PC-3 (cell line): Measurements from ENCODE around the gene ABTB2. TPM values are rescaled to one million over a fixed set of nuclear protein-coding genes. Genes with fewer than 3 reads are reported as not detected.
"Not testable (repeated sequence)": the region's sequence is repeated elsewhere in the genome, so short reads cannot be mapped to it uniquely, and the experiment has no call there.

Experiments
- ATAC-seq: fragments of 200-7000 bp; cut with Tn5 transposase; 2 replicates; pipeline ENCODE4 v1.9.1; 2020; ENCODE audit warnings: mild to moderate bottlenecking, moderate library complexity
- BruUV-seq: library from RNA; stranded (reverse); fragments of 400-500 nt; replicated peaks from 2 replicates; lab custom pipeline; 2021; lab: Mats Ljungman, UMichigan
- CTCF ChIA-PET: fragments of 300-600 bp; sonication (Branson Sonifier 250); formaldehyde crosslinking; loops from one replicate; lab custom pipeline; 2022; ENCODE audit warnings: antibody characterized with exemption; lab: Charles Lee
- POLR2A ChIA-PET: fragments of 300-600 bp; sonication (Branson Sonifier 250); formaldehyde crosslinking; loops from one replicate; lab custom pipeline; 2022; ENCODE audit warnings: antibody characterized with exemption; ENCODE audit not compliant: unreplicated experiment; lab: Charles Lee
- DNase-seq: peaks from one replicate; pipeline ENCODE4 v3.0.0-alpha.2; 2015
- H2AFZ ChIP-seq: fragments of 300-600 bp; sonication (generic); 2 replicates; pipeline ENCODE4 v1.6.0; 2016; ENCODE audit warnings: antibody characterized with exemption, low read length
- H3F3A ChIP-seq: fragments of 300-600 bp; sonication (generic); one replicate; pipeline ENCODE4 v1.6.0; 2017; ENCODE audit warnings: antibody characterized with exemption, low read length, control low read depth, mild to moderate bottlenecking; ENCODE audit not compliant: unreplicated experiment
- H3K27ac ChIP-seq: fragments of 300-600 bp; sonication (generic); 2 replicates; pipeline ENCODE4 v1.5.1; 2016; ENCODE audit warnings: mild to moderate bottlenecking, low read length
- H3K27me3 ChIP-seq: fragments of 300-600 bp; sonication (generic); 2 replicates; pipeline ENCODE4 v1.6.1; 2016; ENCODE audit warnings: low read length, mixed read lengths
- H3K36me3 ChIP-seq: fragments of 300-600 bp; sonication (generic); 2 replicates; pipeline ENCODE4 v1.6.1; 2016; ENCODE audit warnings: low read depth, mixed run types, low read length, mixed read lengths
- H3K4me1 ChIP-seq: fragments of 300-600 bp; sonication (generic); 2 replicates; pipeline ENCODE4 v1.5.1; 2016; ENCODE audit warnings: low read length; ENCODE audit not compliant: insufficient read depth
- H3K4me2 ChIP-seq: fragments of 300-600 bp; sonication (generic); 2 replicates; pipeline ENCODE4 v1.6.0; 2016; ENCODE audit warnings: low read length
- H3K4me3 ChIP-seq: fragments of 300-600 bp; sonication (generic); 2 replicates; pipeline ENCODE4 v1.5.1; 2016; ENCODE audit warnings: mild to moderate bottlenecking, low read length, mixed read lengths
- H3K79me2 ChIP-seq: fragments of 300-600 bp; sonication (generic); 2 replicates; pipeline ENCODE4 v1.6.1; 2017; ENCODE audit warnings: low read length, mixed read lengths
- H3K9ac ChIP-seq: fragments of 300-600 bp; sonication (generic); 2 replicates; pipeline ENCODE4 v1.6.0; 2016; ENCODE audit warnings: mild to moderate bottlenecking, low read length
- H3K9me2 ChIP-seq: fragments of 300-600 bp; sonication (generic); replicated peaks from 2 replicates; pipeline ENCODE4 v1.6.1; 2016; ENCODE audit warnings: mixed run types, low read length, mixed read lengths
- H3K9me3 ChIP-seq: fragments of 300-600 bp; sonication (generic); 2 replicates; pipeline ENCODE4 v1.6.1; 2016; ENCODE audit warnings: low read length, mixed read lengths
- H4K20me1 ChIP-seq: fragments of 300-600 bp; sonication (generic); 2 replicates; pipeline ENCODE4 v1.6.1; 2016; ENCODE audit warnings: low read length, mixed read lengths
- CTCF ChIP-seq: fragments of 300-600 bp; sonication (generic); conservative IDR thresholded peaks from 2 replicates; pipeline ENCODE4 v1.5.1; 2017; ENCODE audit warnings: antibody characterized with exemption, low read depth, mild to moderate bottlenecking, low read length
- EZH2 ChIP-seq: fragments of 300-600 bp; sonication (generic); IDR thresholded peaks from one replicate; pipeline ENCODE4 v1.6.1; 2017; ENCODE audit warnings: antibody characterized with exemption, mild to moderate bottlenecking, low read length; ENCODE audit not compliant: unreplicated experiment
- EZH2phosphoT487 ChIP-seq: fragments of 300-600 bp; sonication (generic); IDR thresholded peaks from 2 replicates; pipeline ENCODE4 v1.6.1; 2018; ENCODE audit warnings: mild to moderate bottlenecking, antibody characterized with exemption, low read length, borderline replicate concordance
- intact Hi-C: fragments of 100-400 bp; cut with micrococcal nuclease; formaldehyde crosslinking; loops from 2 replicates; pipeline ENCODE4 v1.9.0; 2023
- total RNA-seq: library from RNA; depleted of rRNA; stranded (reverse); fragments of >200 nt; gene quantifications from 2 replicates; pipeline ENCODE4 v1.2.3, GENCODE V29; 2014

ABTB2 gene
- total RNA-seq, 1 experiment from 2014 or later, result 5.2 TPM

DNA sequence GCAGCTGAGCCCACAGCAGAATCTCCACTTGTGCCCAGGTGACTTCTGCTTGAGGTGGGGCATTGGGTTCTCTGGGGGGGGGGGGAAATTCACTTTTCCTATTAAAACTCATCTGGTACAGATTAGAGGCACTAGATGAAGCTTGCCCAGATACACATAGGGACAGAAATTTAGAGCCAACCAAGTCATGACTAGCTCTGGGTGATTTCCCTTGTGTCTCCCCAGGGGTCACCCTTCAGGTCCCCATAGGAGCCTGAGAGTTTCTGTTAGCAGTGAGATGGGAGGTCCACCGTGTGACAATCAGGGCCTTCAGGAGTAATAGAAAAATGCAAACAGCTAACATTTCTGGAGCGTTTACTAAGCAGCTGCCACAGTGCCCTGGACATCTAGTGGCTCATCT lies 175.4 kb downstream of the ABTB2 start:
- Histone ChIP-seq H3K27me3 (no peaks in the 10 kb centered on the region), H3K4me3 (no peak overlapping the region), H2AFZ (no peak overlapping the region), H4K20me1 (no peaks in the 10 kb centered on the region), H3K9ac (no peak overlapping the region), H3K36me3 (no peaks in the 10 kb centered on the region), H3K79me2 (no peaks in the 10 kb centered on the region), H3K9me2 (no peaks in the 10 kb centered on the region), H3K27ac (no peak overlapping the region), H3K4me2 (no peak overlapping the region), H3K4me1 (no peaks in the 10 kb centered on the region), H3K9me3 (no peaks in the 10 kb centered on the region), H3F3A (no peaks in the 10 kb centered on the region)
- no peak for TF ChIP-seq EZH2
- no peak for TF ChIP-seq EZH2phosphoT487
- no peak for TF ChIP-seq CTCF
- CTCF ChIA-PET, result no interaction called here
- no TSS peak for BruUV-seq
- intact Hi-C loops, result no loop called here
- ATAC-seq (no peak), DNase-seq (no peak)
- POLR2A ChIA-PET, result no interaction called here

DNA sequence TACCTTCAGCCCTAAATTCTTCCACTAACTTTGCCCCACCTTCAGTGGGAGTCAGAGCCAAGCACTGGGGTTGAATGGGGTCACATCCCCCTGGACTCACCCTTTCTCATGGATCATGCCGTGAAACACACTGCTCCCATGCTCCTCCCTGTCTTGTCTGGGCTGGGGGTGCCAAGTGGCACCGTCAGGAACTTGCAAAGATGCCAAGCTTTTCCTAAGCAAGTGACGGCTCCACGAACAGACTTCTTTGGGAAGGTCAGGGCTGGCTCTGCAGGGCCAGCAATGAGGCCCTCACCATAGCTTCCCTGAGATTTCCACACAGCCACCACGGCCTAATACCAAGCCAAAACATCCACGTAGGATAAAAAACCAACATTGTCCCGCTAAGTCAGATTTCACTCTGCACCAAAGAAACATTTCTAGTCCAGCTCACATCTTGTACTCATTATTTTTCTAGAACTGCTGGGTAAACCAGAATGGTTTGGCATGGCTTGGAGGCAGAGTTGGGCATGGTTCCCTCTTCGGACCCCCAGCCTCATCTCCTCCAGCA lies 175.9 kb downstream of the ABTB2 start:
- ChIA-PET POLR2A (no interaction called here), CTCF (no interaction called here)
- BruUV-seq, result no TSS peak
- no peaks in the 10 kb centered on the region for H3F3A ChIP-seq
- ATAC-seq (no peak), DNase-seq (no peak)
- H4K20me1 ChIP-seq, result no peaks in the 10 kb centered on the region
- H3K9ac ChIP-seq, result no peak overlapping the region
- no peaks in the 10 kb centered on the region for H3K4me1 ChIP-seq
- no peaks in the 10 kb centered on the region for H3K79me2 ChIP-seq
- H3K9me2 ChIP-seq, result no peaks in the 10 kb centered on the region
- H3K27me3 ChIP-seq, result no peaks in the 10 kb centered on the region
- no peak overlapping the region for H3K27ac ChIP-seq
- no peak overlapping the region for H2AFZ ChIP-seq
- TF ChIP-seq EZH2 (no peak), CTCF (no peak), EZH2phosphoT487 (no peak)
- no peaks in the 10 kb centered on the region for H3K36me3 ChIP-seq
- no peak overlapping the region for H3K4me2 ChIP-seq
- no peak overlapping the region for H3K4me3 ChIP-seq
- intact Hi-C loops, result no loop called here
- H3K9me3 ChIP-seq, result no peaks in the 10 kb centered on the region

DNA sequence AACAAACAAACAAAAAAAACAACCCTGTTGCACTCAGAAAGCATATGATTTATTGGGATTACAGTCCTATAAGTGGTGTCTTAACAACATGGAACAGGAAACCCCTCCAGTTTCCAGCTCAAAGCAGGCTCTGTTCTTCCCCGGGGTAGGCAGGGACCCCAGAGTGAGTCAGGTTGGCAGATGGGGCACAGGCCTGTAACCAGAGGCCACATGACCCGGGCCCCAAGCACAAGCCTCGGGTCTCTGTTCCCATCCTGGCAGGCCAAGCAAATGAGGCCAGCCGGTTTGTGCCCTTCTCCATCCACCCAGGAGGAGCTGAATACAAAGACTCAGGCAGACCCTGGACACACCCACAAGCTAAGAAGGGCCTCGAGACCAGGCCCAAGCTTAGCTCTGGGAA lies 176.6 kb downstream of the ABTB2 start:
- Histone ChIP-seq H3K27me3 (no peaks in the 10 kb centered on the region), H3K4me3 (no peak overlapping the region), H3K4me2 (no peak overlapping the region), H3K27ac (no peak overlapping the region), H3K9me2 (no peaks in the 10 kb centered on the region), H2AFZ (no peak overlapping the region), H3K36me3 (no peaks in the 10 kb centered on the region), H3K79me2 (no peaks in the 10 kb centered on the region), H4K20me1 (no peaks in the 10 kb centered on the region), H3F3A (no peaks in the 10 kb centered on the region), H3K4me1 (no peaks in the 10 kb centered on the region), H3K9ac (no peak overlapping the region), H3K9me3 (no peaks in the 10 kb centered on the region)
- BruUV-seq, result no TSS peak
- no peak for TF ChIP-seq EZH2phosphoT487
- TF ChIP-seq CTCF, result no peak
- intact Hi-C loops, result no loop called here
- ChIA-PET POLR2A (no interaction called here), CTCF (no interaction called here)
- no peak for ATAC-seq
- DNase-seq, result no peak

DNA sequence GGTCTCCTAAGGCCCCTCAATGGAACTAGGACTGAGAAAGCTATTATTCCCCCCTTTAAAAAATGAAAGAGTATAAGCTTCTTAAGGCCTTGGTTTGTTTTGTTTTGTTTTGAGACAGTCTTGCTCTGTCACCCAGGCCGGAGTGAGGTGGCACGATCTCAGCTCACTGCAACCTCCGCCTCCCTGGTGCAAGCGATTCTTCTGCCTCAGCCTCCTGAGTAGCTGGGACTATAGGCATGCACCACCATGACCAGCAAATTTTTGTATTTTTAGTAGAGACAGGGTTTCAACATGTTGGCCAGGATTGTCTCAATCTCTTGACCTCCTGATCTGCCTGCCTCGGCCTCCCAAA lies 177.0 kb downstream of the ABTB2 start:
- H3K4me1 ChIP-seq, H3K27me3 ChIP-seq, H3K9me2 ChIP-seq, H3K27ac ChIP-seq, DNase-seq, BruUV-seq, H3F3A ChIP-seq, intact Hi-C loops, CTCF ChIA-PET, ATAC-seq, H4K20me1 ChIP-seq, H3K36me3 ChIP-seq, H3K4me2 ChIP-seq, H3K9ac ChIP-seq, H3K79me2 ChIP-seq, H2AFZ ChIP-seq, POLR2A ChIA-PET, H3K4me3 ChIP-seq, H3K9me3 ChIP-seq: not testable (repeated sequence)
